HL-60 (cell line): ENCODE data around the gene UFSP1.

ENCODE experiments used
- CTCF ChIP-seq: IDR thresholded peaks from one replicate; pipeline ENCODE4 v1.5.1; 2011; ENCODE audit warnings: low read length, control low read depth, inconsistent platforms; ENCODE audit not compliant: insufficient read depth
- GABPA ChIP-seq: IDR thresholded peaks from 2 replicates; pipeline ENCODE4 v1.6.1; 2012; ENCODE audit warnings: low read depth
- POLR2AphosphoS5 ChIP-seq: IDR thresholded peaks from 2 replicates; pipeline ENCODE4 v1.6.1; 2012; ENCODE audit warnings: low read depth
- TF ChIP-seq, protein P1 (sequence below): IDR thresholded peaks from 2 replicates; pipeline ENCODE4 v1.6.1; 2012; ENCODE audit warnings: low read depth; ENCODE audit not compliant: insufficient replicate concordance

DNA sequence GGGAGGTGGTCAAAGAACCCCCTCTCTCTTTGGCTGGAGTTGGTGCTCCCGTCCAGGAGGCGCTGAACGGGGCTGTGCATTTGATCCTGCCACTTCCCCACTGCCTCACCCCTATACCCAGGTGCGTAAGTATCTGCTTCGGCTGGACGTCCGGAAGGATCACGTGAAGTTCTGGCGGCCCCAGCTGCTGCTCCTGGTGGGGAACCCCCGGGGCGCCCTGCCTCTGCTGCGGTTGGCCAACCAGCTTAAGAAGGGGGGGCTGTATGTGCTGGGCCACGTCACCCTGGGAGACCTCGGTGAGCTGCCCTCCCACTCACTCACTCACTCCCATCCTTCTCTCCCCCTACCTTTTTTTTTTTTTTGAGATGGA lies 27.9 kb downstream of the UFSP1 start:
- TF ChIP-seq CTCF = no peak
- no peak for TF ChIP-seq GABPA
- TF ChIP-seq, protein P1, sequence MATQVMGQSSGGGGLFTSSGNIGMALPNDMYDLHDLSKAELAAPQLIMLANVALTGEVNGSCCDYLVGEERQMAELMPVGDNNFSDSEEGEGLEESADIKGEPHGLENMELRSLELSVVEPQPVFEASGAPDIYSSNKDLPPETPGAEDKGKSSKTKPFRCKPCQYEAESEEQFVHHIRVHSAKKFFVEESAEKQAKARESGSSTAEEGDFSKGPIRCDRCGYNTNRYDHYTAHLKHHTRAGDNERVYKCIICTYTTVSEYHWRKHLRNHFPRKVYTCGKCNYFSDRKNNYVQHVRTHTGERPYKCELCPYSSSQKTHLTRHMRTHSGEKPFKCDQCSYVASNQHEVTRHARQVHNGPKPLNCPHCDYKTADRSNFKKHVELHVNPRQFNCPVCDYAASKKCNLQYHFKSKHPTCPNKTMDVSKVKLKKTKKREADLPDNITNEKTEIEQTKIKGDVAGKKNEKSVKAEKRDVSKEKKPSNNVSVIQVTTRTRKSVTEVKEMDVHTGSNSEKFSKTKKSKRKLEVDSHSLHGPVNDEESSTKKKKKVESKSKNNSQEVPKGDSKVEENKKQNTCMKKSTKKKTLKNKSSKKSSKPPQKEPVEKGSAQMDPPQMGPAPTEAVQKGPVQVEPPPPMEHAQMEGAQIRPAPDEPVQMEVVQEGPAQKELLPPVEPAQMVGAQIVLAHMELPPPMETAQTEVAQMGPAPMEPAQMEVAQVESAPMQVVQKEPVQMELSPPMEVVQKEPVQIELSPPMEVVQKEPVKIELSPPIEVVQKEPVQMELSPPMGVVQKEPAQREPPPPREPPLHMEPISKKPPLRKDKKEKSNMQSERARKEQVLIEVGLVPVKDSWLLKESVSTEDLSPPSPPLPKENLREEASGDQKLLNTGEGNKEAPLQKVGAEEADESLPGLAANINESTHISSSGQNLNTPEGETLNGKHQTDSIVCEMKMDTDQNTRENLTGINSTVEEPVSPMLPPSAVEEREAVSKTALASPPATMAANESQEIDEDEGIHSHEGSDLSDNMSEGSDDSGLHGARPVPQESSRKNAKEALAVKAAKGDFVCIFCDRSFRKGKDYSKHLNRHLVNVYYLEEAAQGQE = no peak
- no peak for TF ChIP-seq POLR2AphosphoS5
